ENCODE results near the gene CDC16.

The CDC16 gene

GRCh38 chr13:114264886-114265611 lies 30.4 kb downstream of the CDC16 start:
- DNase-seq, result no peak

GRCh38 chr13:114266241-114266640 lies 31.5 kb downstream of the CDC16 start:
- no peak for DNase-seq

GRCh38 chr13:114268344-114269280 lies 33.9 kb downstream of the CDC16 start:
- DNase-seq, result no peak

- no peak for DNase-seq
Measured at GRCh38 chr13:114269281-114269770, 34.6 kb downstream of the CDC16 start.

GRCh38 chr13:114272977-114273376 lies 38.3 kb downstream of the CDC16 start:
- DNase-seq, result no peak

GRCh38 chr13:114275304-114275703 lies 40.6 kb downstream of the CDC16 start:
- no peak for DNase-seq

- no peak for DNase-seq
Measured at GRCh38 chr13:114279146-114279545, 44.4 kb downstream of the CDC16 start.

GRCh38 chr13:114279758-114280355 lies 45.2 kb downstream of the CDC16 start:
- DNase-seq, result no peak

GRCh38 chr13:114281351-114282040 lies 46.8 kb downstream of the CDC16 start, which contains the start of gene UPF3A:
Gene UPF3A, plus strand, starts transcription at chr13:114281601. Its CDS starts 39 bp downstream, at chr13:114281640.
- DNase-seq, result peak; percentile 91

GRCh38 chr13:114282041-114282670 lies 47.5 kb downstream of the CDC16 start:
- DNase-seq, result no peak

GRCh38 chr13:114283576-114283975 lies 48.9 kb downstream of the CDC16 start:
- DNase-seq, result no peak

GRCh38 chr13:114284680-114285079 lies 50.0 kb downstream of the CDC16 start:
- no peak for DNase-seq

- DNase-seq, result no peak
Measured at GRCh38 chr13:114285166-114285808, 50.6 kb downstream of the CDC16 start.

GRCh38 chr13:114286808-114287207 lies 52.1 kb downstream of the CDC16 start:
- no peak for DNase-seq

- DNase-seq, result no peak
Measured at GRCh38 chr13:114288157-114288591, 53.5 kb downstream of the CDC16 start.

GRCh38 chr13:114296448-114296847 lies 61.8 kb downstream of the CDC16 start:
- DNase-seq, result no peak

GRCh38 chr13:114296902-114297301 lies 62.2 kb downstream of the CDC16 start:
- no peak for DNase-seq

GRCh38 chr13:114298866-114299265 lies 64.2 kb downstream of the CDC16 start:
- peak; percentile 5 for DNase-seq

GRCh38 chr13:114299604-114300305 lies 65.1 kb downstream of the CDC16 start:
- no peak for DNase-seq

GRCh38 chr13:114303700-114304327 lies 69.1 kb downstream of the CDC16 start:
- DNase-seq, result no peak

Data from GOT3 (cell line).